Activated B cell treated with CpG ODN at 0.5 μM for 24 hours (primary cell): ENCODE results near the gene CORO2B. TPM values are rescaled to one million over a fixed set of nuclear protein-coding genes. Genes with fewer than 3 reads are reported as not detected.

Experiments
- ATAC-seq: fragments of 200-7000 bp; cut with Tn5 transposase; one replicate; pipeline ENCODE4 v1.10.0; 2021; ENCODE audit warnings: low read depth, mild to moderate bottlenecking, moderate library complexity
- CTCF ChIA-PET: fragments of 350-600 bp; sonication (Branson Sonifier 250); formaldehyde crosslinking; loops from one replicate; lab custom pipeline; 2021; ENCODE audit warnings: antibody characterized with exemption; lab: Charles Lee
- POLR2A ChIA-PET: fragments of 350-600 bp; sonication (Branson Sonifier 250); formaldehyde crosslinking; loops from one replicate; lab custom pipeline; 2021; ENCODE audit warnings: antibody characterized with exemption; lab: Charles Lee
- DNase-seq: peaks from one replicate; pipeline ENCODE4 v3.0.0; 2022
- H3K27ac Mint-ChIP-seq: one replicate; pipeline ENCODE4 v1.8.0; 2020; ENCODE audit warnings: mixed read lengths
- H3K27me3 Mint-ChIP-seq: one replicate; pipeline ENCODE4 v1.8.0; 2021; ENCODE audit warnings: mixed read lengths
- H3K36me3 Mint-ChIP-seq: one replicate; pipeline ENCODE4 v1.8.0; 2021; ENCODE audit warnings: low read depth, mixed read lengths
- H3K4me1 Mint-ChIP-seq: one replicate; pipeline ENCODE4 v1.8.0; 2021; ENCODE audit warnings: mixed read lengths
- H3K4me3 Mint-ChIP-seq: one replicate; pipeline ENCODE4 v1.8.0; 2020; ENCODE audit warnings: mild to moderate bottlenecking, mixed read lengths
- H3K9me3 Mint-ChIP-seq: one replicate; pipeline ENCODE4 v1.8.0; 2020; ENCODE audit warnings: mixed read lengths
- intact Hi-C: fragments of 100-400 bp; cut with micrococcal nuclease; formaldehyde crosslinking; loops from one replicate; pipeline ENCODE4 v1.15.1; 2024
- total RNA-seq: library from RNA; stranded (reverse); gene quantifications from 2 replicates; pipeline ENCODE4 v1.2.3, GENCODE V29; 2022
- TF ChIP-seq, protein P1 (sequence below): fragments of 200-600 bp; IDR thresholded peaks from one replicate; pipeline ENCODE4 v1.8.0; 2022; ENCODE audit warnings: antibody characterized with exemption, mild to moderate bottlenecking

The CORO2B gene
- total RNA-seq, 1 donor from 2014 or later = 1.0 TPM

DNA sequence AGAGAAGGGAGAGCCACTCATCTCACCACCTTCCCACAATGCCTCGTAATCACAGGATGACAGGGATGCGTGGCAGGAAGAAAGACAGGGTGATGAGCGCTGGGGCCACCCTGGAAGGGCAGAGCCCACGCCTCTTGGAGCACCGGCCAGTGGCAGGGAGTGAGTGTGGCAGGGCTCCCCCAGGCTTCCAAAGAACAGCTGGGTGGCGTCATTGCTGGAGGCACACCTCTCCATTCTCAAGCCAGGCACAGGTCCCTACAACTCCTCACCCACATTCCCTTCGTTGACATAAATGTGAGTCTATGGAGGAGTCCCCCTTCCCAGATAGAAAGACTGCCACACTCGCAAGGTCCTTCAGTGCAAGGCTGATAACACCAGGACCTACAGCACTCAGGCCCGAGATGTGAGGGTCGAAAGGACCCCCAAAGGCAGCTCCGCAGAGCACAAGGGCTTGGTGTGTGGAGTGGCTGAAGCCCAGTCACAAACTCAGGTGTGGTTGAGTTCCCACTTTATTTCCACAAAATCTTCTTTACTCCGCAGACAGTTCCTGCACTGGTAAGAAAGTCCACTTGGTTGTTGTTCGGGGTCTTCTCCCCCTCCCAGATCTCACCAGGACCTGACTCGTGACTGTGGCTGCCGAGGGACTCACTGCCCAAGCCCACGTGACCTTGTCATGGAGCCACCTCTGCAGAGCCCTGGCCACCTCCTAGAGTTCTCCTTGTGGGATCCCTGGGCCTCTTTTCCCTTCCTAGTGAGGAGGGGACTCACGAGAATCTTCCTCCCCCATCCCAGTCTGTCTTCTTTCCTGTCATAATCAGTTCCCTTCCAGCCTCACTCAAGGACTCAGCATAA lies 22.4 kb upstream of the CORO2B start:
- CTCF ChIA-PET = interaction anchor here (1.0 to 6.7 kb wide), 6 partner anchors 78 to 368 kb away, joined by 3 to 97 read pairs (median 4); no protein-coding TSS in a partner anchor
- TF ChIP-seq, protein P1, sequence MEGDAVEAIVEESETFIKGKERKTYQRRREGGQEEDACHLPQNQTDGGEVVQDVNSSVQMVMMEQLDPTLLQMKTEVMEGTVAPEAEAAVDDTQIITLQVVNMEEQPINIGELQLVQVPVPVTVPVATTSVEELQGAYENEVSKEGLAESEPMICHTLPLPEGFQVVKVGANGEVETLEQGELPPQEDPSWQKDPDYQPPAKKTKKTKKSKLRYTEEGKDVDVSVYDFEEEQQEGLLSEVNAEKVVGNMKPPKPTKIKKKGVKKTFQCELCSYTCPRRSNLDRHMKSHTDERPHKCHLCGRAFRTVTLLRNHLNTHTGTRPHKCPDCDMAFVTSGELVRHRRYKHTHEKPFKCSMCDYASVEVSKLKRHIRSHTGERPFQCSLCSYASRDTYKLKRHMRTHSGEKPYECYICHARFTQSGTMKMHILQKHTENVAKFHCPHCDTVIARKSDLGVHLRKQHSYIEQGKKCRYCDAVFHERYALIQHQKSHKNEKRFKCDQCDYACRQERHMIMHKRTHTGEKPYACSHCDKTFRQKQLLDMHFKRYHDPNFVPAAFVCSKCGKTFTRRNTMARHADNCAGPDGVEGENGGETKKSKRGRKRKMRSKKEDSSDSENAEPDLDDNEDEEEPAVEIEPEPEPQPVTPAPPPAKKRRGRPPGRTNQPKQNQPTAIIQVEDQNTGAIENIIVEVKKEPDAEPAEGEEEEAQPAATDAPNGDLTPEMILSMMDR = no peak
- Mint-ChIP-seq H3K9me3 (no peaks in the 10 kb centered on the region), H3K27ac (no peak overlapping the region), H3K4me3 (no peak overlapping the region), H3K4me1 (peaks cover 20% of the 10 kb centered on the region), H3K27me3 (peaks cover 37% of the 10 kb centered on the region), H3K36me3 (no peaks in the 10 kb centered on the region)
- intact Hi-C loops = loop anchor here (10.0 kb wide), 1 partner anchor 838 kb away; no protein-coding TSS in a partner anchor
- POLR2A ChIA-PET = no interaction called here
- DNase-seq = no peak
- no peak for ATAC-seq

DNA sequence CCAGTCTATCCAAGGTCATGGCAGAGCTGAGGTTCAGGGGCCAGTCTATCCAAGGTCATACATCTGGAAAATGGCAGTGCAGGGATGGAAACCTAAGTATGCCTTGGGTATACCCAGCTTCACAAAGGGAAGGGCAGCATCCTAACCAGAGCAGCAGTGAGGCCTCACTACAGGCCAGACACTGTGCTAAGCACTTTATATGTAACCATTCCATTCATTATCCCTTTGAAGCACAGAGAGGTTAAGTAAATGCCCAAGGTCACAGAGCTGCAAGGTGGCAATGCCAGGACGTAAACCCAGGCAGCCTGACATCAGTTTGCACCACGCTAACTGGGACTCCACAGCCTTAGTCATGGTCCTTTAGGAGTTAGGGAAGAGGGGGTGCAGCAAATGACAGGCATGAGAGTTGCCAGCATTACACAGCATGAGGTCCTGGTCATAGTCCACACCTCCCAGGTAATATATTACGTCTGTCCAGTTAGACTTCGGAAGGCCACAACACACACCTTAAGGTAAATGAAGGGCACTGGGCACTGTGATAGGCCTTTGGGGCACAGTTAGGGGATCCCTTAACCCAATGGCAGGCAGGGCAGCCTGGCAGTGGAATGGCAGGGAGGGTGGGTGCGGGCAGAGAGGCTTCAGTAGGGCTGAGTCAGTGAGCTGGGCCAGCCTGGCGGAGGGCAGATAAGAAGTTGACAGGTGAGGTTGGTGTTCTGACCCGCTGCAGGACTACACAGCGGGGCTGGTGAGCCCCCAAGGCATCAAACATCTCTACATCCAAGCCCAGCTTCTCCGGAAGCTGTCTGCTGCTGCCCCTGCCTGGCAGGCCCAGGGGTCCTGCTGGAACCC lies 21.1 kb upstream of the CORO2B start:
- no peak for ATAC-seq
- CTCF ChIA-PET = interaction anchor here (0.8 to 6.7 kb wide), 7 partner anchors 77 to 367 kb away, joined by 3 to 97 read pairs (median 3); no protein-coding TSS in a partner anchor
- no peak overlapping the region for H3K4me3 Mint-ChIP-seq
- no peak overlapping the region for H3K27ac Mint-ChIP-seq
- POLR2A ChIA-PET = no interaction called here
- H3K4me1 Mint-ChIP-seq = peaks cover 23% of the 10 kb centered on the region
- DNase-seq = no peak
- TF ChIP-seq, protein P1 = no peak
- intact Hi-C loops = loop anchor here (2.0 to 10.0 kb wide), 2 partner anchors 317 to 837 kb away; no protein-coding TSS in a partner anchor
- no peaks in the 10 kb centered on the region for H3K9me3 Mint-ChIP-seq
- H3K36me3 Mint-ChIP-seq = no peaks in the 10 kb centered on the region
- peaks cover 41% of the 10 kb centered on the region for H3K27me3 Mint-ChIP-seq

DNA sequence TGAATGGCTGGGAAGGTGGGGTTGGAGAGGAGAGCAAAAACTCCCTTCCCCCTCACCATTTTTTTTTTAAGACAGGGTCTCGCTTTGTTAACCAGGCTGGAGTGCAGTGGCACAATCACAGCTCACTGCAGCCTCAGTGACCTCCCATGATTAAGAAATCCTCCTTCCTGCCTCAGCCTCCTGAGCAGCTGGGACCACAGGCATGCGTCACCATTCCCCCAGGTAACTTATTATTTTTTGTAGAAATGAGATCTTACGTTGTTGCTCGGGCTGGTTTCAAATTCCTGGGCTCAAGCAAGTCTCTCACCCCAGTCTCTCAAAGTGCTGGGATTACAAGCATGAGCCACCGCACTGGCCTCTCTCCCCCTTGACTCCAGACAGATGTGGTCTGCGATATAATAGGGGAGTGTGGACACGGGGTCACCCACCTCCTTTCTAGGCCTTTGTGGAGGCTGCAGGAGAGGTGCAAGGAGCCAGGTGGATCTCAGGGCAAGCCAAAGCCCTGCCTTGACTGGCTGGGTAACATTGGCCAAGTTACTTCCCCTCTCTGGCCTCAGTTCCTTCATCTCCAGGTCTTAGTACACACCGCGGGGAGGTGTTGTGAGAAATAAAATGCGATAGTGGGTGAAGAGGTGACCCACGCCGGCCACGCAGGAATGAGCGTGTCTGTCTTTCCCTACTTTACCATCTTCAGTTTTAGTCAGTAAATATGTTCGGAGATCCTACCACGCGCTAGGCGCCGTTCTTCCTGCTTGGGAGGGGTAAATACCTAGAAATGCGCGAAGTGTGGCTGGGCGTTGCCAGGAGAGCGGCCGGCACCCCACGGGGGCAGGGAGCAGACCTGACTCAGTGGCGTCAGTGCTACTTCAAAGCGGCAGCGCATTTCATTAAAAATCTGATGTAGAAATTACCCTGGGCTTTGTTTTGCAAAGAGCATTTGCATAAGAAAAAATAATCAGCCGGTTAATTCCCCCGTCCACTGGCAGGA lies 20.2 kb upstream of the CORO2B start:
- ATAC-seq (no peak), DNase-seq (no peak)
- intact Hi-C loops = loop anchor here (1.0 to 10.0 kb wide), 6 partner anchors 20 to 836 kb away; partner anchors contain the start of gene CORO2B
- Mint-ChIP-seq H3K4me3 (peak overlapping the region; percentile 83), H3K36me3 (no peaks in the 10 kb centered on the region), H3K27me3 (peaks cover 35% of the 10 kb centered on the region), H3K9me3 (no peaks in the 10 kb centered on the region), H3K27ac (no peak overlapping the region), H3K4me1 (peaks cover 23% of the 10 kb centered on the region)
- TF ChIP-seq, protein P1 = no peak
- POLR2A ChIA-PET = interaction anchor here (1.0 kb wide), 1 partner anchor 73 kb away, joined by 4 read pairs; no protein-coding TSS in a partner anchor
- CTCF ChIA-PET = interaction anchor here (0.8 to 6.7 kb wide), 16 partner anchors 8 to 317 kb away, joined by 3 to 107 read pairs (median 8); no protein-coding TSS in a partner anchor

DNA sequence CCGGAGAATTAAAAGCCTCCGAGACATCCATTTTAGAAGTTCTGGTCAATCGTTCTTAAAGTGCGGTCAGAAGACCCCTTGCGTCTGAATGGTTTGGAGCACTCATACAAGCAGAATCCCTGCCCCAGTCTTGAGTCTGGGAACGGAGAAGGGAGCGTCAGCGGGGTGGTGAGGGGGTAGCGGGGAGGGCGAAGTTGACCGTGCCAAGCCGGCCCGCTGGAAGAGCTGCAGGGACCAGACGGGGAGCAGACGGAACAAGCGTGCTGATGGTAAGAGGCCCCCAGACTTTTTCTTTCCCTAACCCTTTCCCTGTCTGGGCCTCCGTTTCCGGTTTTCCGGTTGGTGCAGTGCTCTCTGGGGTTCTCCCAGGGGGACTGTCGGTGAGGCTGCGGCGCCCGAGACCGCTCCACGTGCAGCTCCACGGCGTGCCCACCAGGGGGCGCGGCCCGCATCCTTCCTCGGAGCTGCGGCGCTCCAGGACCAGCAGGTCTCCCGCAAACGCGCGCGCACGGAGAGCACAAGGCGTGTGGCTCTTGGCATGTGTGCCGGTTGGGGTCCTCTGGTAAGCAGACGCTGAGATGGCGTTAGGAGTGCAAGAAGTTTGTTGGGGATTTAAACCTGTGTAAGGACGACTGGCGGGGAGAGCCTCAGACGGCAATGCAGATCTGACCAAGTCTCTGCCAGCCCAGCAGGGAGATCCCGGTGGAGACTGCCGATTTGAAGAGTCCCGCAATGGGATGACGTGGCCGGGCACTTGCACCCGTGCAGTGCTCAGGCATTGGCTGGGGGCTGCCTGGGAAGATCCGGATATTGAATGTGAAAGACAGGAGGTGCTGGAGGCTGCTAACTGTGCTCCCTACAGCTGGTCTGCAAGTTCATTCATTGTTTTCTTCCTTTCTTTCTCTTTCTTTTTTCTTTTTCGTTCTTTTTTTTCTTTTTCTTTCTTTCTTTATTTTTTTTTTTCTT lies 19.2 kb upstream of the CORO2B start:
- DNase-seq (peak; percentile 78), ATAC-seq (peak; percentile 95)
- Mint-ChIP-seq H3K4me3 (peak overlapping the region; percentile 83), H3K9me3 (no peaks in the 10 kb centered on the region), H3K27me3 (peaks cover 28% of the 10 kb centered on the region), H3K27ac (no peak overlapping the region), H3K4me1 (peaks cover 23% of the 10 kb centered on the region), H3K36me3 (no peaks in the 10 kb centered on the region)
- CTCF ChIA-PET = interaction anchor here (0.8 to 3.0 kb wide), 21 partner anchors 9 to 365 kb away, joined by 3 to 107 read pairs (median 5); no protein-coding TSS in a partner anchor
- intact Hi-C loops = loop anchor here (1.0 to 10.0 kb wide), 6 partner anchors 19 to 835 kb away; partner anchors contain the start of gene CORO2B
- POLR2A ChIA-PET = interaction anchor here (0.6 to 1.1 kb wide), 3 partner anchors 72 to 265 kb away, joined by 4 to 7 read pairs (median 6); no protein-coding TSS in a partner anchor
- TF ChIP-seq, protein P1 = peak; percentile 98
